Upper lobe of left lung (tissue), 4 donors: ENCODE data around the gene TRIM58.

Experiments used
- CTCF ChIP-seq, 6 experiments: fragments of 450-650 bp in 4 of 6; fragments of 200-600 bp in 2 of 6; sonication (generic) in 2 of 6; IDR thresholded peaks; one replicate each; pipeline ENCODE4 v1.5.1; 2016 to 2019; ENCODE audit warnings: antibody characterized with exemption in 6 of 6
- EP300 ChIP-seq, 4 donors: sonication (generic); formaldehyde crosslinking; IDR thresholded peaks; one replicate each; pipeline ENCODE4 v1.5.1; 2017; ENCODE audit warnings: antibody characterized with exemption in 4 of 4, control low read depth in 2 of 4
- POLR2A ChIP-seq, 4 donors: fragments of 450-650 bp; IDR thresholded peaks; one replicate each; pipeline ENCODE4 v1.5.1; 2016 to 2017; ENCODE audit warnings: antibody characterized with exemption in 4 of 4, mild to moderate bottlenecking in 2 of 4
- POLR2AphosphoS5 ChIP-seq, 2 donors: sonication (generic); formaldehyde crosslinking; IDR thresholded peaks; one replicate each; pipeline ENCODE4 v1.5.1; 2017; ENCODE audit warnings: antibody characterized with exemption in 2 of 2

GRCh38 chr1:247854899-247855545 lies 2.0 kb upstream of the TRIM58 start:
- TF ChIP-seq POLR2AphosphoS5 (IDR thresholded peaks at IDR 0.05): no peak
- TF ChIP-seq POLR2A (IDR thresholded peaks at IDR 0.05): no peak
- no peak for TF ChIP-seq CTCF (IDR thresholded peaks at IDR 0.05)
- no peak for TF ChIP-seq EP300 (IDR thresholded peaks at IDR 0.05)
